Endothelial cell (in vitro differentiated cells): ENCODE results near the gene CCER1. TPM values are rescaled to one million over a fixed set of nuclear protein-coding genes. Genes with fewer than 3 reads are reported as not detected.
A peak's percentile ranks its signal among the peaks of the same experiment; 100 is the strongest.

ENCODE experiments used
- DNase-seq: peaks from one replicate; pipeline ENCODE4 v3.0.0; 2021; ENCODE audit warnings: low spot score
- H3K27ac Mint-ChIP-seq: one replicate; pipeline ENCODE4 v1.8.0; 2021; ENCODE audit warnings: mixed read lengths, inconsistent platforms; ENCODE audit not compliant: unreplicated experiment
- H3K27me3 Mint-ChIP-seq: one replicate; pipeline ENCODE4 v1.8.0; 2021; ENCODE audit warnings: mild to moderate bottlenecking, moderate library complexity, mixed read lengths, inconsistent platforms; ENCODE audit not compliant: unreplicated experiment
- H3K36me3 Mint-ChIP-seq: one replicate; pipeline ENCODE4 v1.8.0; 2021; ENCODE audit warnings: mild to moderate bottlenecking, low read depth, mixed read lengths, inconsistent platforms; ENCODE audit not compliant: unreplicated experiment
- H3K4me1 Mint-ChIP-seq: one replicate; pipeline ENCODE4 v1.8.0; 2021; ENCODE audit warnings: mild to moderate bottlenecking, mixed read lengths, inconsistent platforms; ENCODE audit not compliant: unreplicated experiment
- H3K4me3 Mint-ChIP-seq: one replicate; pipeline ENCODE4 v1.8.0; 2021; ENCODE audit warnings: mild to moderate bottlenecking, mixed read lengths, inconsistent platforms; ENCODE audit not compliant: unreplicated experiment
- H3K9me3 Mint-ChIP-seq: one replicate; pipeline ENCODE4 v1.8.0; 2021; ENCODE audit warnings: mixed read lengths, inconsistent platforms; ENCODE audit not compliant: unreplicated experiment
- CTCF ChIP-seq: fragments of 200-600 bp; sonication (generic); IDR thresholded peaks from one replicate; pipeline ENCODE4 v1.5.0; 2021; ENCODE audit warnings: antibody characterized with exemption; ENCODE audit not compliant: unreplicated experiment
- total RNA-seq: library from RNA; stranded (reverse); fragmentation: NEBNext Ultra II Directional; extraction: Animal tissue kit (Norgen Biotek cat#: 25700); gene quantifications from one replicate; pipeline ENCODE4 v1.2.1, GENCODE V29; 2021; ENCODE audit not compliant: unreplicated experiment

The CCER1 gene
- total RNA-seq, 1 donor from 2014 or later, result not detected

- DNase-seq, result no peak
- H3K36me3 Mint-ChIP-seq, result no peaks in the 10 kb centered on the region
- H3K27me3 Mint-ChIP-seq, result no peaks in the 10 kb centered on the region
- no peak for TF ChIP-seq CTCF
- no peaks in the 10 kb centered on the region for H3K9me3 Mint-ChIP-seq
- H3K4me3 Mint-ChIP-seq, result no peak overlapping the region
- no peak overlapping the region for H3K27ac Mint-ChIP-seq
- H3K4me1 Mint-ChIP-seq, result peaks cover 4% of the 10 kb centered on the region
Measured at GRCh38 chr12:90943255-90943654, 11.7 kb downstream of the CCER1 start.

GRCh38 chr12:90940872-90941499 lies 14.0 kb downstream of the CCER1 start:
- DNase-seq, result no peak
- peaks cover 8% of the 10 kb centered on the region for H3K4me1 Mint-ChIP-seq
- no peaks in the 10 kb centered on the region for H3K9me3 Mint-ChIP-seq
- H3K36me3 Mint-ChIP-seq, result no peaks in the 10 kb centered on the region
- no peak overlapping the region for H3K27ac Mint-ChIP-seq
- H3K4me3 Mint-ChIP-seq, result no peak overlapping the region
- peak; percentile 75 for TF ChIP-seq CTCF
- no peaks in the 10 kb centered on the region for H3K27me3 Mint-ChIP-seq

- no peak overlapping the region for H3K4me3 Mint-ChIP-seq
- H3K4me1 Mint-ChIP-seq, result peaks cover 8% of the 10 kb centered on the region
- H3K27ac Mint-ChIP-seq, result no peak overlapping the region
- no peak for DNase-seq
- no peaks in the 10 kb centered on the region for H3K9me3 Mint-ChIP-seq
- H3K27me3 Mint-ChIP-seq, result no peaks in the 10 kb centered on the region
- no peaks in the 10 kb centered on the region for H3K36me3 Mint-ChIP-seq
- TF ChIP-seq CTCF, result no peak
Measured at GRCh38 chr12:90939382-90939781, 15.6 kb downstream of the CCER1 start.

GRCh38 chr12:90938451-90938850 lies 16.5 kb downstream of the CCER1 start:
- Mint-ChIP-seq H3K27ac (no peak overlapping the region), H3K9me3 (no peaks in the 10 kb centered on the region), H3K27me3 (no peaks in the 10 kb centered on the region), H3K4me3 (no peak overlapping the region), H3K4me1 (peaks cover 8% of the 10 kb centered on the region), H3K36me3 (no peaks in the 10 kb centered on the region)
- DNase-seq, result no peak
- no peak for TF ChIP-seq CTCF

GRCh38 chr12:90937651-90938050 lies 17.3 kb downstream of the CCER1 start:
- no peaks in the 10 kb centered on the region for H3K36me3 Mint-ChIP-seq
- TF ChIP-seq CTCF, result no peak
- H3K9me3 Mint-ChIP-seq, result no peaks in the 10 kb centered on the region
- H3K27ac Mint-ChIP-seq, result no peak overlapping the region
- H3K4me3 Mint-ChIP-seq, result no peak overlapping the region
- DNase-seq, result no peak
- peaks cover 8% of the 10 kb centered on the region for H3K4me1 Mint-ChIP-seq
- H3K27me3 Mint-ChIP-seq, result no peaks in the 10 kb centered on the region
